ENCODE measurements around the gene CHI3L2.

Gene CHI3L2

GRCh38 chr1:111271464-111271801, 43.9 kb downstream of the CHI3L2 start:
- DNase-seq (ENCODE audit: low spot score): no peak
- H3K4me1 Mint-ChIP-seq (ENCODE audit: low read depth): peaks cover 5% of the 10 kb centered on the region
- peaks cover 42% of the 10 kb centered on the region for H3K27me3 Mint-ChIP-seq (ENCODE audit: low read depth)
- H3K36me3 Mint-ChIP-seq (ENCODE audit: low read depth): no peaks in the 10 kb centered on the region
- no peaks in the 10 kb centered on the region for H3K9me3 Mint-ChIP-seq
- H3K27ac Mint-ChIP-seq: no peak overlapping the region
- H3K4me3 Mint-ChIP-seq: no peak overlapping the region

DNA sequence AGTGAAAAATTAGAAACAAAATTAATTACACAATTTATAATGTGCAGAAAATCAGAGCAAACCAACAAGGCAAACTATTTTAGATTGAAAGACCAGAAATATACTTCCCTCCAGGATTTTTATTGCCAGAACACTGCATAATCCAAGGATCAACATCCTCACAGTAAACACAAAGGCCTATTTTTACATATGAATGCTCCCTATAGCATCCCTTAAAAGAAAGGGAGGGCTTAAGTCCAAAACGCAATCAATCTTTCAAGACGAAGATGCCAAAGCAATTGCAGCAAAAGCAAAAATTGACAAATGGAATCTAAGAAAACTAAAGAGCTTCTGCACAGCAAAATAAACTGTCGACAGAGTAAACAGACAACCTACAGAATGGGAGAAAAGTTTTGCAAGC, 44.6 kb downstream of the CHI3L2 start:
- H3K27me3 Mint-ChIP-seq (ENCODE audit: low read depth): peaks cover 39% of the 10 kb centered on the region
- H3K27ac Mint-ChIP-seq: no peak overlapping the region
- H3K36me3 Mint-ChIP-seq (ENCODE audit: low read depth): no peaks in the 10 kb centered on the region
- no peak overlapping the region for H3K4me3 Mint-ChIP-seq
- H3K4me1 Mint-ChIP-seq (ENCODE audit: low read depth): peaks cover 5% of the 10 kb centered on the region
- no peak for DNase-seq (ENCODE audit: low spot score)
- H3K9me3 Mint-ChIP-seq: no peaks in the 10 kb centered on the region

- DNase-seq (ENCODE audit: low spot score): peak; percentile 8
- Mint-ChIP-seq H3K27ac (no peak overlapping the region), H3K4me1 (ENCODE audit: low read depth) (peaks cover 5% of the 10 kb centered on the region), H3K4me3 (no peak overlapping the region), H3K9me3 (no peaks in the 10 kb centered on the region), H3K36me3 (ENCODE audit: low read depth) (no peaks in the 10 kb centered on the region), H3K27me3 (ENCODE audit: low read depth) (peaks cover 30% of the 10 kb centered on the region)
Observed at GRCh38 chr1:111274653-111275052, 47.1 kb downstream of the CHI3L2 start.

- Mint-ChIP-seq H3K9me3 (no peaks in the 10 kb centered on the region), H3K36me3 (ENCODE audit: low read depth) (no peaks in the 10 kb centered on the region), H3K4me1 (ENCODE audit: low read depth) (peaks cover 5% of the 10 kb centered on the region), H3K27ac (no peak overlapping the region), H3K4me3 (no peak overlapping the region), H3K27me3 (ENCODE audit: low read depth) (peaks cover 26% of the 10 kb centered on the region)
- DNase-seq (ENCODE audit: low spot score): peak; percentile 31
Observed at GRCh38 chr1:111275079-111275478, 47.6 kb downstream of the CHI3L2 start.

DNA sequence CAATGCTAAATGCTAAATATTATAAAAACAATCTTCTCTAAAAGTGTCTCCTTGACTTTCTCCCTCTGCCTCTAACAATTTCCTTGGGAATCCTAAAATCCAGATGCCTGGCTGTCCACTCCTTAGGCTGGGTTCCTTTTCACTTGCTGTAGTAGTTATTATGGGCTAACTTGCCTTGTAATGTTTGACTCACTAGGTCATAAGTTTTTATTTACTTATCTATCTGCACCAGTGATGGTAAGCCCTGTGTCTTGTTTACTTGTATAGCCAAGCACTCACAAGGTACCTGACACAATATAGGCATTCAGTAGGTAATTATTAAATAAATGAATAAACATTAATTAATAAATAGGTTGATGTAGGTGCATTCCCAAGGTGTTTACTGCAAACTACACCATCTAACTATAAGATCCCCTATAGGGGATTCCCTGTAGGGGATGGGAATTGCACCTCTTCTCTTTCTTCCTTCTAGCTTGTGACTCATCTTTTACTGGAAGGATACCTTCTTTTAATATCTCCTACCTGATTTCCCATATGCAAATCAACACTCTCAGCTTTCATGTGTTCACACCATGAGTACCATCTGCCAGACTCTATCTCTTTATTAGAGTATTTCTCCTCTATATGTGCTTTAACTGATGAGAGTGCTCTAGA, 48.4 kb downstream of the CHI3L2 start:
- no peaks in the 10 kb centered on the region for H3K36me3 Mint-ChIP-seq (ENCODE audit: low read depth)
- no peak overlapping the region for H3K27ac Mint-ChIP-seq
- H3K9me3 Mint-ChIP-seq: no peaks in the 10 kb centered on the region
- peaks cover 5% of the 10 kb centered on the region for H3K4me1 Mint-ChIP-seq (ENCODE audit: low read depth)
- H3K4me3 Mint-ChIP-seq: no peak overlapping the region
- DNase-seq (ENCODE audit: low spot score): no peak
- H3K27me3 Mint-ChIP-seq (ENCODE audit: low read depth): peaks cover 19% of the 10 kb centered on the region

DNA sequence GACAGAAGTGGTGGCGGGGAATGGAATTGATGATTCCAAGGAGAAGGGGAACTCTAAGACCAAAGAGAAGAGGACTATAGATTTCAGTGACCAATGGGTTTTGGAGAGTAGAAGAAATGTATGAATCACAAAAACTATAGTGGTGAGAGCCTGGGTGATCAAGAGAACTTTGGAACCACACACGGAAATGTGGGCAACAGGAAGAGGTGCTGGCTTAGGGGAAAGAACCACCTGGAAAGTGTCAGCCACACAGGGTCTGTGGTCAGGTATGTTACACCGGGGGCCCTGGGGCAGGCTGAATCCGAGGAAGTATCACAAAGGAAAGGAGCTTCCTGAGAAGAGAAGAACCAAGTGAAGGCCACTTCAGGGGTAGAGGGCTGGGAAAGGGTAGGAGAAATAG, 51.6 kb downstream of the CHI3L2 start:
- Mint-ChIP-seq H3K9me3 (no peaks in the 10 kb centered on the region), H3K27me3 (ENCODE audit: low read depth) (no peaks in the 10 kb centered on the region), H3K4me1 (ENCODE audit: low read depth) (peaks cover 5% of the 10 kb centered on the region), H3K27ac (no peak overlapping the region), H3K36me3 (ENCODE audit: low read depth) (no peaks in the 10 kb centered on the region), H3K4me3 (no peak overlapping the region)
- DNase-seq (ENCODE audit: low spot score): no peak

GRCh38 chr1:111280267-111280666, 52.8 kb downstream of the CHI3L2 start:
- Mint-ChIP-seq H3K36me3 (ENCODE audit: low read depth) (no peaks in the 10 kb centered on the region), H3K27me3 (ENCODE audit: low read depth) (no peaks in the 10 kb centered on the region), H3K4me3 (no peak overlapping the region), H3K4me1 (ENCODE audit: low read depth) (peaks cover 1% of the 10 kb centered on the region), H3K27ac (no peak overlapping the region), H3K9me3 (no peaks in the 10 kb centered on the region)
- no peak for DNase-seq (ENCODE audit: low spot score)

DNA sequence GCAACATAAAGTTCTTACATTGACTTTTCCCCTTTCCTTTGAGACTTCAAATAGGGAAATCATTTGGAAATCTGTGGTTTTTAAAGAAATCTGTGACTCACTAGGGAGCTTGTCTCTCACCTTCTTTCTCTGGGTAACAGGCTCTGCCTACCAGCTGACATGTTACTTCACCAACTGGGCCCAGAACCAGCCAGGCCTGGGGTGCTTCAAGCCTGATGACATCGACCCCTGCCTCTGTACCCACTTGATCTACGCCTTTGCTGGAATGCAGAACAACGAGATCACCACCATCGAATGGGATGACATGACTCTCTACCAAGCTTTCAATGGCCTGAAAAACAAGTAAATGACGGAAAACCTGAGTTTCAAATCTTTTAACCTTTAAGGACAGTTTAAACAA, 53.9 kb downstream of the CHI3L2 start:
- no peaks in the 10 kb centered on the region for H3K4me1 Mint-ChIP-seq (ENCODE audit: low read depth)
- no peaks in the 10 kb centered on the region for H3K27me3 Mint-ChIP-seq (ENCODE audit: low read depth)
- H3K36me3 Mint-ChIP-seq (ENCODE audit: low read depth): no peaks in the 10 kb centered on the region
- H3K27ac Mint-ChIP-seq: no peak overlapping the region
- no peak overlapping the region for H3K4me3 Mint-ChIP-seq
- no peak for DNase-seq (ENCODE audit: low spot score)
- no peaks in the 10 kb centered on the region for H3K9me3 Mint-ChIP-seq

- no peak overlapping the region for H3K27ac Mint-ChIP-seq
- no peak for DNase-seq (ENCODE audit: low spot score)
- H3K9me3 Mint-ChIP-seq: no peaks in the 10 kb centered on the region
- H3K4me1 Mint-ChIP-seq (ENCODE audit: low read depth): no peaks in the 10 kb centered on the region
- H3K36me3 Mint-ChIP-seq (ENCODE audit: low read depth): no peaks in the 10 kb centered on the region
- no peak overlapping the region for H3K4me3 Mint-ChIP-seq
- H3K27me3 Mint-ChIP-seq (ENCODE audit: low read depth): peaks cover 8% of the 10 kb centered on the region
Observed at GRCh38 chr1:111283838-111284237, 56.3 kb downstream of the CHI3L2 start.

DNA sequence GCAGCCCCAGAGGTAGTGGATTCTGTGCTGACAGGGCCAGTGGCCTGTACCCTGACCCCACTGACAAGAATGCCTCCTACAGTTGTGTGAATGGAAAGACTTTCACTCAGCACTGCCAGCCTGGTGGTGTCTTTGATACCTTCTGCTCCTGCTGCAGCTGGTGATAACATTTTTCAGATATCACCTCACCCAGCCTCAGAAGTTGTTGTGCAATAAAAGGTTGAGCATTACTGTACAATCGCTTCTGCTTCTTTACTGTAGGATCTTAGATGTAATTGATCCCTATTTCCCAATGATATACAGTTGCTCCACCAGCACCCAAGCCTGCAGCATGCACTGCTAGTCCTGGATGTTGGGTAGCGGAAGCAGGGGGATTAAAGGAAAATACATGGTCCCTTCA, 58.4 kb downstream of the CHI3L2 start:
- Mint-ChIP-seq H3K4me3 (no peak overlapping the region), H3K36me3 (ENCODE audit: low read depth) (no peaks in the 10 kb centered on the region), H3K27ac (no peak overlapping the region), H3K9me3 (no peaks in the 10 kb centered on the region), H3K4me1 (ENCODE audit: low read depth) (no peaks in the 10 kb centered on the region), H3K27me3 (ENCODE audit: low read depth) (peaks cover 8% of the 10 kb centered on the region)
- DNase-seq (ENCODE audit: low spot score): no peak

- Mint-ChIP-seq H3K4me1 (ENCODE audit: low read depth) (no peaks in the 10 kb centered on the region), H3K36me3 (ENCODE audit: low read depth) (no peaks in the 10 kb centered on the region), H3K9me3 (no peaks in the 10 kb centered on the region), H3K4me3 (no peak overlapping the region), H3K27me3 (ENCODE audit: low read depth) (peaks cover 8% of the 10 kb centered on the region), H3K27ac (no peak overlapping the region)
- DNase-seq (ENCODE audit: low spot score): no peak
Observed at GRCh38 chr1:111286912-111287311, 59.4 kb downstream of the CHI3L2 start.

GRCh38 chr1:111289371-111289770, 61.9 kb downstream of the CHI3L2 start:
- Mint-ChIP-seq H3K27me3 (ENCODE audit: low read depth) (peaks cover 9% of the 10 kb centered on the region), H3K4me1 (ENCODE audit: low read depth) (peaks cover 3% of the 10 kb centered on the region), H3K27ac (no peak overlapping the region), H3K4me3 (no peak overlapping the region), H3K9me3 (no peaks in the 10 kb centered on the region), H3K36me3 (ENCODE audit: low read depth) (no peaks in the 10 kb centered on the region)
- no peak for DNase-seq (ENCODE audit: low spot score)

DNA sequence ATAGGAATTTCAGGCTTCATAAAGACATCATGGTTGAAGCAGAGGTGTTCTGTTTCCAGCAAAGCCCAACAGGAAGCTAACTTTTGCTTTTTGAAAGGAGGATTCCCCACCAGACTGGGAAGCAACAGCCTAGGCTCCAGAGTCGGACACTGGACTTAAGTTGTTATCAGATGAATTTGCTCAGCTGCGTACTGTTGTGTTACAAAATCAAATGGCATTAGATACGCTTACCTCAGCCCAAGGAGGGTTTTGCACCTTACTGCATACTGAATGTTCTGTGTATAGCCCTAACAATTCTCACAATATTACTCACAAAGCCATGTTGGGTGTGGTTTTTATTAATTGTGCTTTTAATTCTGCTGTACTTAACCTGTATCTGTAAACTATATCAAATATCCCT, 62.6 kb downstream of the CHI3L2 start:
- Mint-ChIP-seq H3K27ac (no peak overlapping the region), H3K27me3 (ENCODE audit: low read depth) (peaks cover 11% of the 10 kb centered on the region), H3K36me3 (ENCODE audit: low read depth) (no peaks in the 10 kb centered on the region), H3K9me3 (no peaks in the 10 kb centered on the region), H3K4me3 (no peak overlapping the region), H3K4me1 (ENCODE audit: low read depth) (peaks cover 10% of the 10 kb centered on the region)
- DNase-seq (ENCODE audit: low spot score): no peak

DNA sequence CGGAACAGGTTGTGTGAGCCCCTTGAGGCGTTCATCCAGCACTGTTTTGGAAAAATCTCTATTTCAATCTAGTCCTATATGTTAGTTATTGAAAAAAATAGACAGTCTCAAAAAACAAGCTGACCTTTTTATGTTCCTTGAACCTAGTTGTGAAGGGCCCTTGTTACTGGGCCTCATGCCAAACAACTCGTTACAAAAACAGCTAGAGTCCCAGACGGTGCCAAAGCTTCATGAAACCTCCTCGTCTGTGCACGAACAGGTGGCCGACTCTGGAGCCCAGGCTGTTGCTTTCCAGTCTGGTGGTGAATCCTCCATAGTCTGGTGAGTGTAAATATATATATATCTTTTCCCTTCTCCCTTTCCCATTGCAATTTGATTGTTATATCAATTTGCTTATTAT, 63.1 kb downstream of the CHI3L2 start, which contains the start of gene CHIA:
CHIA (plus strand) TSS at position 222 of the 400 bp plus-strand sequence. CDS start 19,617 bp downstream, outside the sequence.
- Mint-ChIP-seq H3K36me3 (ENCODE audit: low read depth) (no peaks in the 10 kb centered on the region), H3K9me3 (no peaks in the 10 kb centered on the region), H3K4me3 (no peak within 1 kb of the TSS), H3K27me3 (ENCODE audit: low read depth) (peaks cover 11% of the 10 kb centered on the region), H3K27ac (no peak within 1 kb of the TSS), H3K4me1 (ENCODE audit: low read depth) (peaks cover 10% of the 10 kb centered on the region)
- DNase-seq (ENCODE audit: low spot score): no peak
